ENCODE measurements around the gene SMC1B.
"Not testable (repeated sequence)": the region's sequence is repeated elsewhere in the genome, so short reads cannot be mapped to it uniquely, and the experiment has no call there.

The SMC1B gene

GRCh38 chr22:45445031-45445710 lies 31.8 kb upstream of the SMC1B start:
- DNase-seq = no peak

DNA sequence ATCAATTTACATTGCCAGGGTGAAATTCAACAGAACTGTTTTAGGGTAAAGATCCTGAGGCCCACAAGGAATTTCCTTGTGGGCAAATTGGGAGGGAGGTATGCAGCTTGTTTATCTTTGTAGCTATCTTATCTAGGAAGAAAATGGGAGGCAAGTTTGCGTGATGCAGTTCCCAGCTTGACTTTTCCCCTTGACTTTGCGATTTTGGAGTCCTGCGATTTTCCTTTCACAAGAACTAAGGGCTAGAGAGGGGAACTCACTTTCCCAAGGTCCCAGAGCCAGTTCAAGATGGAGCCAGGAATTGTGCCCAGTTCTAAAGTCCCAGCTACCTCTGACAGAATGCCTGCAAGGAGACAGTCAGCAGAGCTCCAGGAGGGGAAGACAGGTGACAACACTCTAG lies 30.8 kb upstream of the SMC1B start:
- no peak for DNase-seq

DNA sequence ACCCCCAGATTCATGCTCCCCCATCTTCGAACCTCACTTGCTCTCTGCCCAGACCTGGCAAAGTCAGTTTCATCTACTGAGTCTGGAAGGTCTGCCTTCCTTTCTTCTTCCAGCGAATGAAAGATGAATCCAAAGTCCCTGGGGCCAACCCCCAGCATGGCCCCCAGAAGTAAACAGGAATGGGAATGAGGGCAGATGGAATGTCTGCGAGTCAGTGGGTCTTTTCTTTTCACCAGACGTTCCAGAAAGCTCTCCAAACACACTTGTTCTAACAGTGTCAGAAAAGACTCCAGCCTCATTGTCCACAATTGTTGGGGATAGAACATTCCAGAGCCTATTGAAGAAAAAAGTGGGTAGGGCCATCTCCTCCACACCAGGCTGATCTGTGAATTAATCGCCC lies 28.7 kb upstream of the SMC1B start:
- DNase-seq = no peak

DNA sequence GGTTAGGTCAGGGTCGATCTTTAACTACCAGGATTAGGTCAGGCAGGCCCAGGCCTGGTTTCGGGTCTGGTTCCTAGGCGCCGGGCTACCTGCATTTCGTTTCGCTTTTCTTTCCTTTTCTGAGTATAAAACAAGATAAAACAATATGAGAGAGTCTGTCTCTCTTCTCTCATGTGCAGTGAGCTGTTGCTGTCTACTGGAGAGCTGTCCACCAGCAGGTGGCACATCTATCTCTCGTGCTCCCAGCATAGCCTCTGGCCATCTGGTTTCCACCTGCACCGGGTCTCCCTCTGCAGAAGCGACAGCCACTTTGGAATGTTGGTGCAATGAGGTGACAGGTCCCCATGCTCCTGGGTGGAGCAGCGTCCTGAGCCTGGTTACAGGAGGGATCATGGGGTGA lies 27.7 kb upstream of the SMC1B start:
- peak; percentile 32 for DNase-seq

DNA sequence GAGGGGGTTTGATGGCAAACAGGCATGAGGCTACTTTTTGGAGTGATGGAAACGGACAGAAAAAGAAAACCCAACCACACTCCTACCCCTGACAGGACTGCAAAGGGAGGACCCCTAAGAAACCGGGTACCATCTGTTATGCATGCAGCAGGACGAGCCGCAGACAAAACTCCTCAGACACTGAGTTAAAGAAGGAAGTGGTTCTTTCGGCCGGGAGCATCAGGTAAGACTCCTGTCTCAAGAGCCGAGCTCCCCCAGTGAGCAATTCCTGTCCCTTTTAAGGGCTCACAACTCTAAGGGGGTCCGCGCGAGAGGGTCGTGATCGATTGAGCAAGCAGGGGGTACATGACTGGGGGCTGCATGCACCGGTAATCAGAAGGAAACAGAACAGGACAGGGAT lies 27.3 kb upstream of the SMC1B start:
- DNase-seq = not testable (repeated sequence)

DNA sequence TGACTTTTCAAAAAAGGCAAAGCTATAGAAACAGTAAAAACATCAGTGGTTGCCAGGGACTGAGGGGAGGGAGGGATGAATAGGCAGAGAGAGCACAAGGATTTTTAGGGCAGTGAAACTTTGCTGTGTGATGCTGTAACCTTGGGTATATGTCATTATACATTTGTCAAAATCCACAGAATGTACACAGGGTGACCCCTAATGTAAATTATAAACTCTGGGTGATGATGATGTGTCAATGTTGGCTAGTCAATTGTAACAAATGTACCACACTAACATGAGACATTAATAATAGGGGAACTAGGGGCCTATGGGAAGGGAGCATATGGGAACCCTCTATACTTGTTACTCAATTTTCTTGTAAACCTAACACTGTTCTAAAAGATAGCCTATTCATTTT lies 24.9 kb upstream of the SMC1B start:
- DNase-seq = no peak

- not testable (repeated sequence) for DNase-seq
These were observed 23.6 kb upstream of the SMC1B start for GRCh38 chr22:45436871-45437517.

GRCh38 chr22:45435544-45436139 lies 22.2 kb upstream of the SMC1B start:
- DNase-seq = peak; percentile 86

DNA sequence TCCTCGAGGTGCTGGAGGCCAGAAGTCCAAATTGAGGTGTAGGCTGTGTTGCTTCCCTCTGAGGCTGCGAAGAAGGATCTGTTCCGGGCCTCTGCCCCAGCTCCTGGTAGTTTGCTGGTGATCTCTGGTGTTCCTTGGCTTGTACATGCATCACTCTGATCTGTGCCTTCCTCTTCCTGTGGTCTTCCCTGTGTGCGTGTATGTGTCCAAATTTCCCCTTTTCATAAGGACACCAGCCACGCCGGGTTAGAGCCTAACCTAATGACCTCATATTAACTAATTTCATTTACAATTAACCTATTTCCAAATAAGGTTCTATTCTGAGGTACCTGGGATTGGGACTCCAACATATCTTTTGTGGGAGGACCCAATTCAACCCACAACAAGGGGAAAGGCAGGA lies 21.6 kb upstream of the SMC1B start:
- no peak for DNase-seq

- no peak for DNase-seq
These were observed 17.5 kb upstream of the SMC1B start for GRCh38 chr22:45430871-45431270.

GRCh38 chr22:45429981-45430775 lies 16.8 kb upstream of the SMC1B start:
- DNase-seq = no peak

DNA sequence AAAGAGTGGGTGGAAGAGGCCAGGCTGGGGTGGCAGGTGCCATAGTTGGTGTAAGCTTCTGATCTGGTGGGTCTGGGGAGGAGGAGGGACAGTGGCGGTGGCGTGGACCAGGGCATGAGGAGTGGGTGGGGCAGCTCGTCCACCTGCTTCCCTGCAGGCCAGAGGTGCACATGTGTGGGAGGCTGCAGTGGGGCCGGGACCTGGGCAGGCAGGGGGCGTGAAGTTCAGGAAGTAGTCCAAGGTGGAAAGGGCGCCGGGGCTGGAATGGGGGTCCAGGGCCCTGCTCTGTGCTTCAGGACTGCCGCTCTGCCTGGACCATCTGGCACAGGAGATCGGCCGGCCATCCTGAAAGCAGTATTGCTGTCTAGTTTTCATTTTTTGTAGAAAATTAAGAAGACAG lies 16.0 kb upstream of the SMC1B start:
- DNase-seq = no peak

DNA sequence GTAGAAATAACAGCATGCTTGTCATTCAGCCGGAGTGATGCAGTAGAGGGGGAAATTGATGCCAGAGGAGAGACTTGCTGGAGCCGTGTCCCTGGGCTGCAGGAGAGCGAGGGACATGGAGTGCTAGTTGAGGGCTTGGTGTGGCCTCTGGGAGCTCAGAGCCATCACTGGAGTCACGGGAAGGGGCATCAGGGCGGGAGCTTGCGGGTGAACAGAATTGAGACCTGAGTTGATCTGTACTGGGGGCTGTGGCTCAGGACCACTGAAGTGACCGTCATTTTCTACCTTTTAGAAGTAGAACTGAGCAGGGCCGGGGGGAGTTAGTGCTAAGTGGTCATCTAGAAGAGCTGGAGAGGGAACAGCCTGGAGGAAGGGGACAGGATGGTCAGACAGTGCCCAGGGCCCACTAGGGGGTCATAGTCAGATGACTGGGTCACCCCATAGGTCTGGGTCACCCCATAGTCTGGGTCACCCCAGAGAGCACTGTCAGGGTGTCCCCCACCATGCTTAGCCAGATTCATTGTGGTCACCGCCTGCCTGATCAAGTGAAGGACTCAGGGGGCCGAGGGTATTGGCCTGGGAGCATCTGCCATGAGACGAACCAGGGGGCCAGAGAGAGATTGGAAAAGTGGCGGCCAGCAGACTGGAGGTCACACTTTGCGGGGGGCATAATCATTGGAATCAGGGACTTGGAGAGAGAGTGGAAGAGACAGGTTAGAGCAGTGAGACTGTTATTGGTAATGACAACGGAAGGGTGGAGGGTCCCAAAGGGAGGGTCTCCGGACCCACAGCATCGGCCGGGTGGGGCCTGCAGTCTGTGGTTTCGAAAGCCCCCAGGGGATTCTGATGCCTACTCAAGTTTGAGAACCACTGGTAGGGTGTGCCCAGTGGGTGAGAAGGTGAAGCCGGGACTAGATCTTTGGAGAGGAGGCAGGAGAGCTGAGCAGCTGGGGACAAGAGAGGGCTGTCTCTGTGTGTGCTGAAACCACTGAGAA lies 15.3 kb upstream of the SMC1B start:
- no peak for DNase-seq

DNA sequence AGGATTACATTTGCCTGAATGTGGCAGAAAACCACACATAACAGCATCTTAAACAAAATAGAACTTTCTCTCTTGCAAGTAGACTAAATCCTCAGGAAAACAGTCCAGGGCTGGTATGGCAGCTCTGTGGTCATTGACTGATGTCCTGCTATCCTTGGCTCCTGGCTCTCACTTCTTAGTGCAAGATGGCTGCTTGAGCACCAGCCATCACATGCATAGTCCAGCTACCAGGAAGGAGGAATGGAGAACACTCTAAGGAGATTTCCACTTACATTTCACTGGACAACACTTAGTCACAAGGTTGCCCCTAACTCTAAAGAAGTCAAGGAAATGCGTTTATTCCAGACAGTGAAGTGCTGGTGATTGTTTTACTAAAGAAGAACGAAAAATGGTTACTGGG lies 13.7 kb upstream of the SMC1B start:
- no peak for DNase-seq

- no peak for DNase-seq
These were observed 13.0 kb upstream of the SMC1B start for GRCh38 chr22:45426387-45426786.

DNA sequence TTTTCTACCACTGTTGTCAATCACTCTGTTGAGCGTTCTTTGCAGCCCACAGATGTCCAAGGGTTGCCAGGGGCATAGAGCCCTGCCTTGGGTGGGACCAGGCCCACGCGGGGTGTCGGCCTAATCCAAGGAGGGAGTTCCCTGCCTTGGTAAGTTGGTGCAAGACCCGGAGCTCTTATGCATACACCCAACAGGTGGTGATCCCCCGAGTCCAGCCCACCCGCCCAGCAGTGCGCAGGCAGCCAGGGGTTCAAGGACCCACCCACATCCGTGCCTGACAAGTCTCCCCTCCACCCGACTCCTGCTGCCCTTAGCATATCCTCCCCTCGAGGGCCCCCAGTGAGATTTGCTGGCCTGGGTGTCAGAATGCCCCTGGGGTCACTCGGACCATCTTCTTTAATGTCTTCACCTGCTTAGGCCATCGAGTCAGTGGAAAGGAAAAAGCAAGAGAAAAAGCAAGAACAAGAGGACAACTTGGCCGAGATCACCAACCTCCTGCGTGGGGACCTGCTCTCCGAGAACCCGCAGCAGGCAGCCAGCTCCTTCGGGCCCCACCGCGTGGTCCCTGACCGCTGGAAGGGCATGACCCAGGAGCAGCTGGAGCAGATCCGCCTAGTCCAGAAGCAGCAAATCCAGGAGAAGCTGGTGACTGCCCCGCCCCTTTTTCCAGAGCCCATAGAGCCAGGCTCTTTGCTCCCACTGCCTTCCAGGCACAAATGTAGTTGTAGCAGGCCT lies 12.3 kb upstream of the SMC1B start:
- DNase-seq = no peak

- DNase-seq = no peak
These were observed 11.7 kb upstream of the SMC1B start for GRCh38 chr22:45425101-45425500.

DNA sequence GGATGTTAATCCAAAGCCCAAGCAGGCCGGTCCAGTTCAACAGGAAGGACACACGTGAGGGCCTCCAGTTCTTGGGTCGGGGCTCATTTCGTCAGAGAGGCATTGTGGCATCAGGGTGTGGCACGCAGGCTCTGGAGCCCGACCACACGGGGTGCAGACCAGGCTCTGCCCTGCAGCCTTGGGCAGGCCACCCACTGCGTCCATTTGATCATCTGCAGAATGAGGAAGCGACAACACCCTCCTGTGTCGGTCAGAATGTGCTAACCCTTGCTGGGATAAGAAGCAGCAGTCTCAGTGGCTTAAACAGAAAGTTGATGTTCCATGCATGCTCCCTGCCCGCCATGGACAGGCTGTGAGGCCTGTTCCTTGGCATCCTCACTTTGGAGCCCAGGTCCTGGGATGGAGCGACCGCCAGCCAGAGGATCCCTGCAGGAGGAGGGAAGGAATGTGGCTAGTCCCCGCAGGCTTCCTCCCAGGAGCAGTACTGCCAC lies 10.9 kb upstream of the SMC1B start:
- DNase-seq = no peak

DNA sequence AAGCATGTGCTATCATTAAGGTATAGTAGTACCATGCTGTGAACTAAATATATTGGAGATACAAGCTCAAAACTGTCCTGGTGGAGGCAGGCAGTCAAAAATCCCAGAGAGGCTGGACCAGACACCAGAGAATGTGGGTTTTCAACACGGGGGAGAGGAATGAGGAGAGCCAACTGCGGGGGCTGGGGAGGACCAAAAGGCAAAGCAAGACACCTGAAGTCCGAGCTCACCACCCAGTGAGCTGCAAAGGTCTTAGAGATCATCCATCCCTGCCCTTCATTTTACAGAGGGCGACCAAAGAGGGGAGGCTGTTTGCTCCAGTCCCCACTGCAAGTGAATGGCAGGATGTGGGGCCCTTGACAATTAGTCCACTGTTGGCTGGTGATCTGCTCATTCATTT lies 10.1 kb upstream of the SMC1B start:
- DNase-seq = no peak

DNA sequence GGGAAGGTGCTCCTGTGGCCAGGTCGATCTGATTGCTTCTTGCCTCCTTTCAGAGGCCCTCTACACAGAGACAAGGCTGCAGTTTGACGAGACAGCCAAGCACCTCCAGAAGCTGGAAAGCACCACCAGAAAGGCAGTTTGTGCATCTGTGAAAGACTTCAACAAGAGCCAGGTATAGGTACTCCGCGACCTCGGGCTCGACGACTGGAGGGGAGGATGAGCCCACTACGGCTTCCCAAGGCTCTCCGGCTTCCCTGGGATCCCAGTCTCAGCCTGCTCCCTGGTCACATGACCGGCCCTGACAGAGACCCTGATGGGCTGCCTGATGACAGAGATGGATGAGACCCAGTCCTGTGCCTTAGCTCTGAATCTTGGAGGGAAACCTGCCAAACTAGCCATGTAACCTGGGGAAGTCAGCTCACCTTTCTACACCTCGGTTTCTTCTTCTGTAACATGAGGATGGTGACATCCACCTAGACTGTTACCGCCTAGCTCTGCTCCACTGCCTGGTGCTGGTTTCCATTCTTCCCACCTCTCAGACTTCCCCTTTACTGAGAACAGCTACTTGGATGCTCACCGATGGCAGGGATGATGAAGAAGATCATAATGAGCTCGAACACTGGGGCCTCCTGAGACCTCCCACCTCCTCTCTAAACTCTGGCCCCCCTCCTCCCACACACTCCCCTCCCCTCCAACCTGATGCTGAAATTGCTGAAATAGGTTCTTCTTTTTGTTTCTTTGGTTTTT lies 9.0 kb upstream of the SMC1B start:
- DNase-seq = no peak
